K562 (cell line): Measurements from ENCODE around the gene AHI1. TPM values are rescaled to one million over a fixed set of nuclear protein-coding genes. Genes with fewer than 3 reads are reported as not detected.

Experiments used
- ATAC-seq: fragments of 200-7000 bp; cut with Tn5 transposase; 3 replicates; pipeline ENCODE4 v1.9.1; 2020; ENCODE audit warnings: moderate library complexity
- BruUV-seq: library from RNA; stranded (reverse); fragments of 400-500 nt; replicated peaks from 2 replicates; lab custom pipeline; 2021; lab: Mats Ljungman, UMichigan
- CTCF ChIA-PET: fragments of 300-600 bp; formaldehyde crosslinking; extraction: SDS; loops from one replicate; lab custom pipeline; 2021; ENCODE audit warnings: low intra/inter-chr PET ratio; lab: Yijun Ruan, JAX
- POLR2A ChIA-PET: fragments of 300-600, 350-650 bp; sonication (Branson Sonifier 250); formaldehyde crosslinking; extraction: SDS; loops from one replicate; lab custom pipeline; 2021; ENCODE audit warnings: antibody characterized with exemption, inconsistent platforms; lab: Yijun Ruan, JAX
- DNase-seq, 4 experiments: peaks; one replicate each; pipeline versions ENCODE4 v3.0.0 to v3.0.0-alpha.2; 2011 to 2018; ENCODE audit warnings: low spot score in 3 of 4, mixed read lengths in 3 of 4; ENCODE audit errors: extremely low read depth in 1 of 4
- FAIRE-seq: peaks from 2 replicates; lab custom pipeline; 2011; peaks lifted over from hg19 to GRCh38; lab: Jason Lieb, UNC
- H2AFZ ChIP-seq: 2 replicates; pipeline ENCODE4 v1.6.0; 2011; ENCODE audit warnings: low read depth, low read length, control low read depth, inconsistent platforms
- H3K27ac ChIP-seq: fragments of 200-600 bp; 3 replicates; pipeline ENCODE4 v1.8.0; 2011; ENCODE audit warnings: low read depth, mild to moderate bottlenecking, control low read depth, inconsistent platforms, low read length, moderate library complexity, mixed read lengths; ENCODE audit errors: extremely low read depth
- H3K27me3 ChIP-seq, 2 experiments: fragments of 300-600 bp in 1 of 2; 2 replicates in 1 of 2; 3 replicates in 1 of 2; pipeline versions ENCODE4 v1.6.0 to v1.8.0; 2011; ENCODE audit warnings: inconsistent platforms in 2 of 2, low read length in 2 of 2, mild to moderate bottlenecking in 1 of 2, mixed read lengths in 1 of 2, moderate library complexity in 1 of 2; ENCODE audit not compliant: control insufficient read depth in 2 of 2, insufficient read depth in 2 of 2
- H3K36me3 ChIP-seq: fragments of 300-600 bp; 3 replicates; pipeline ENCODE4 v1.8.0; 2011; ENCODE audit warnings: mild to moderate bottlenecking, low read length, inconsistent platforms; ENCODE audit not compliant: control insufficient read depth, insufficient read depth
- H3K4me1 ChIP-seq, 2 experiments: fragments of 200-600 bp in 1 of 2; replicated peaks in 1 of 2; 2 replicates in 1 of 2; 3 replicates in 1 of 2; pipeline versions ENCODE4 v1.5.1 to v1.8.0; 2011; ENCODE audit warnings: inconsistent platforms in 2 of 2, low read length in 2 of 2, mild to moderate bottlenecking in 1 of 2, mixed read lengths in 1 of 2, moderate library complexity in 1 of 2; ENCODE audit not compliant: control insufficient read depth in 2 of 2, insufficient read depth in 2 of 2
- H3K4me2 ChIP-seq: 2 replicates; pipeline ENCODE4 v1.6.1; 2011; ENCODE audit warnings: low read length, control low read depth, inconsistent platforms, mixed read lengths; ENCODE audit not compliant: insufficient read depth
- H3K4me3 ChIP-seq: fragments of 200-600 bp; sonication (generic), shearing (Covaris generic); 2 replicates; pipeline ENCODE4 v1.5.1; 2016; ENCODE audit warnings: control low read depth, inconsistent platforms
- H3K79me2 ChIP-seq: fragments of 200-600 bp; 3 replicates; pipeline ENCODE4 v1.8.0; 2011; ENCODE audit warnings: low read length, inconsistent platforms; ENCODE audit not compliant: control insufficient read depth, insufficient read depth
- H3K9ac ChIP-seq, 2 experiments: 2 replicates each; pipeline versions ENCODE4 v1.6.0 to v1.6.1; 2011; ENCODE audit warnings: low read depth in 2 of 2, low read length in 2 of 2, control low read depth in 1 of 2, inconsistent platforms in 1 of 2, mild to moderate bottlenecking in 1 of 2, mixed read lengths in 1 of 2; ENCODE audit not compliant: insufficient read depth in 1 of 2
- H3K9me1 ChIP-seq: one replicate; pipeline ENCODE4 v1.6.0; 2011; ENCODE audit warnings: inconsistent platforms, mild to moderate bottlenecking, low read length, moderate library complexity; ENCODE audit not compliant: control insufficient read depth, insufficient read depth
- H3K9me3 ChIP-seq: replicated peaks from 2 replicates; pipeline ENCODE4 v1.5.1; 2011; ENCODE audit warnings: low read depth, low read length, inconsistent platforms; ENCODE audit not compliant: control insufficient read depth, insufficient read depth
- H4K20me1 ChIP-seq: replicated peaks from 2 replicates; pipeline ENCODE4 v1.6.1; 2011; ENCODE audit warnings: low read length, inconsistent platforms, mixed read lengths; ENCODE audit not compliant: control insufficient read depth, insufficient read depth
- CBX1 ChIP-seq: sonication (generic); IDR thresholded peaks from 2 replicates; pipeline ENCODE4 v1.6.1; 2016; ENCODE audit warnings: antibody characterized with exemption, low read depth, mild to moderate bottlenecking
- CBX2 ChIP-seq: fragments of 200-600 bp; sonication (generic); IDR thresholded peaks from one replicate; pipeline ENCODE4 v1.6.1; 2012; ENCODE audit warnings: mild to moderate bottlenecking, low read length, inconsistent platforms; ENCODE audit not compliant: insufficient read depth, poor library complexity, severe bottlenecking
- CC2D1A ChIP-seq: fragments of 450-650 bp; IDR thresholded peaks from 2 replicates; pipeline ENCODE4 v1.6.1; 2017; ENCODE audit warnings: mild to moderate bottlenecking
- CCNT2 ChIP-seq: IDR thresholded peaks from 2 replicates; pipeline ENCODE4 v1.6.1; 2011; ENCODE audit warnings: borderline replicate concordance, low read depth, mild to moderate bottlenecking, moderate library complexity, mixed read lengths, low read length; ENCODE audit not compliant: insufficient read length; ENCODE audit errors: extremely low read depth
- CXXC5 ChIP-seq: fragments of 250-450 bp; sonication (Bioruptor Pico); IDR thresholded peaks from 2 replicates; pipeline ENCODE4 v1.8.0; 2022; ENCODE audit warnings: inconsistent platforms, mild to moderate bottlenecking, moderate library complexity
- DEAF1 ChIP-seq: fragments of 450-650 bp; formaldehyde crosslinking; IDR thresholded peaks from 2 replicates; pipeline ENCODE4 v1.4.0; 2020; ENCODE audit warnings: mild to moderate bottlenecking, moderate library complexity
- EHMT2 ChIP-seq: fragments of 450-650 bp; IDR thresholded peaks from 2 replicates; pipeline ENCODE4 v1.6.1; 2018; ENCODE audit warnings: antibody characterized with exemption
- FOXP1 ChIP-seq: sonication (generic); formaldehyde crosslinking; IDR thresholded peaks from 2 replicates; pipeline ENCODE4 v1.8.0; 2022; ENCODE audit warnings: mild to moderate bottlenecking, missing genetic modification reagents
- NFXL1 ChIP-seq: fragments of 450-650 bp; formaldehyde crosslinking; IDR thresholded peaks from 2 replicates; pipeline ENCODE4 v1.4.0; 2021; ENCODE audit warnings: mild to moderate bottlenecking
- SLC30A9 ChIP-seq: fragments of 250-450 bp; sonication (Bioruptor Pico); IDR thresholded peaks from 2 replicates; pipeline ENCODE4 v1.8.0; 2022; ENCODE audit warnings: mild to moderate bottlenecking, moderate library complexity
- TBP ChIP-seq: optimal IDR thresholded peaks from 2 replicates; pipeline ENCODE3; 2011; ENCODE audit warnings: low read depth, low read length, improper control_type of control experiment
- TCF7L2 ChIP-seq: fragments of 150-350 bp; IDR thresholded peaks from 2 replicates; pipeline ENCODE4 v1.6.1; 2016; ENCODE audit warnings: low read depth, mild to moderate bottlenecking, low read length, moderate library complexity
- VEZF1 ChIP-seq: fragments of 200-800 bp; sonication (Bioruptor generic); IDR thresholded peaks from 2 replicates; pipeline ENCODE4 v1.6.1; 2017; ENCODE audit warnings: missing genetic modification characterization, missing compliant biosample characterization
- ZBTB8A ChIP-seq: fragments of 450-650 bp; IDR thresholded peaks from 2 replicates; pipeline ENCODE4 v1.6.1; 2018; ENCODE audit warnings: mild to moderate bottlenecking, moderate library complexity; ENCODE audit not compliant: partially characterized antibody
- ZFX ChIP-seq: sonication (generic); formaldehyde crosslinking; IDR thresholded peaks from 2 replicates; pipeline ENCODE4 v1.8.0; 2022; ENCODE audit warnings: mild to moderate bottlenecking, missing genetic modification reagents, moderate library complexity
- ZNF354B ChIP-seq: fragments of 250-450 bp; sonication (Bioruptor Pico); IDR thresholded peaks from 2 replicates; pipeline ENCODE4 v1.4.0; 2020
- ZNF398 ChIP-seq: fragments of 250-450 bp; sonication (Bioruptor Pico); IDR thresholded peaks from 2 replicates; pipeline ENCODE4 v1.8.0; 2021; ENCODE audit warnings: moderate library complexity, mild to moderate bottlenecking, inconsistent platforms
- ZNF436 ChIP-seq: fragments of 250-450, 450-650 bp; sonication (Bioruptor Pico); formaldehyde crosslinking; IDR thresholded peaks from 2 replicates; pipeline ENCODE4 v1.7.0; 2020; ENCODE audit warnings: mild to moderate bottlenecking
- ZNF77 ChIP-seq: fragments of 250-450 bp; sonication (Bioruptor Pico); IDR thresholded peaks from 2 replicates; pipeline ENCODE4 v1.5.0; 2020
- ZNF780A ChIP-seq: fragments of 250-450 bp; sonication (Bioruptor Pico); IDR thresholded peaks from 2 replicates; pipeline ENCODE4 v1.5.0; 2021; ENCODE audit warnings: mild to moderate bottlenecking
- WGBS: fragments of 100-300 bp; shearing (Covaris generic); methylation state at CpG from one replicate; pipeline ENCODE4 v1.1.6; 2016; ENCODE audit warnings: low coverage, mixed read lengths; ENCODE audit not compliant: insufficient coverage; ENCODE audit errors: missing lambda C conversion rate; 5-methylcytosine and 5-hydroxymethylcytosine counted together
- in situ Hi-C: fragments of 300-500 bp; cut with MboI; formaldehyde crosslinking; loops from 4 replicates; pipeline ENCODE4 v1.15.0; 2018; ENCODE audit warnings: inconsistent platforms, mixed read lengths
- intact Hi-C: fragments of 100-400 bp; cut with micrococcal nuclease; formaldehyde crosslinking; loops from 2 replicates; pipeline ENCODE4 v1.14.2; 2022
- polyA plus RNA-seq, 8 experiments: library from polyadenylated mRNA; depleted of rRNA in 4 of 8; stranded (reverse) in 5 of 8; unstranded in 3 of 8; fragments of >200 nt; fragmentation: Nextera tagmentation in 2 of 8; fragmentation: Illumina TruSeq in 1 of 8; extraction: Ambion mirVana in 2 of 8; extraction: Trizol in 1 of 8; gene quantifications; 2 replicates each; pipeline versions ENCODE4 v1.2.1 to v1.2.3, GENCODE V29; 2011 to 2014; ENCODE audit warnings: inconsistent platforms in 1 of 8, missing spikeins in 1 of 8
- total RNA-seq, 7 experiments: library from RNA; depleted of rRNA in 6 of 7; stranded (reverse); fragments of >200 nt in 6 of 7; fragmentation: Illumina TruSeq in 2 of 7; extraction: Trizol in 2 of 7; gene quantifications; 2 replicates each; pipeline versions ENCODE4 v1.2.1 to v1.2.3, GENCODE V29; 2011 to 2021; ENCODE audit warnings: low replicate concordance in 1 of 7

Gene AHI1
- total and polyA plus RNA-seq, 9 of the 15 experiments (the other 6 are each of a cell fraction or from before 2014, with no cell fraction given) = 24.7 to 54.9 (median 32.2) TPM

GRCh38 chr6:135286962-135287538 lies 210.5 kb downstream of the AHI1 start:
- Histone ChIP-seq H3K79me2 (no peaks in the 10 kb centered on the region), H3K4me1 (peaks cover 12 to 30% of the 10 kb centered on the region in 2 experiments), H3K9ac (no peak overlapping the region), H3K4me3 (no peak overlapping the region), H3K9me3 (no peaks in the 10 kb centered on the region), H3K27me3 (no peaks in the 10 kb centered on the region), H4K20me1 (no peaks in the 10 kb centered on the region), H3K36me3 (no peaks in the 10 kb centered on the region; the same call in 2 of the 3 replicates), H3K9me1 (no peaks in the 10 kb centered on the region), H3K4me2 (peak overlapping the region; percentile 2; the same call in 1 of the 2 replicates), H3K27ac (peak overlapping the region; percentile 49; the same call in 2 of the 3 replicates), H2AFZ (peak overlapping the region; percentile 65)
- no TSS peak for BruUV-seq
- intact Hi-C loops = no loop called here
- ATAC-seq (peak; percentile 35), DNase-seq (no peak), FAIRE-seq (peak; percentile 67)
- ChIA-PET POLR2A (no interaction called here), CTCF (no interaction called here)
- WGBS = 26% methylated on average over 7 of the region's 8 CpGs
- in situ Hi-C loops = no loop called here
- TF ChIP-seq CBX1 = no peak
- TF ChIP-seq ZNF77 (CRISPR knock-in tag) = no peak
- no peak for TF ChIP-seq FOXP1
- no peak for TF ChIP-seq ZBTB8A
- peak; percentile 13; the same call in 1 of the 2 replicates for TF ChIP-seq CXXC5
- TF ChIP-seq ZNF354B (CRISPR knock-in tag) = no peak
- no peak for TF ChIP-seq NFXL1
- TF ChIP-seq EHMT2 = peak; percentile 71; the same call in 1 of the 2 replicates
- TF ChIP-seq ZNF398 (CRISPR knock-in tag) = no peak
- TF ChIP-seq TBP = no peak
- no peak for TF ChIP-seq CCNT2
- no peak for TF ChIP-seq ZNF436 (CRISPR knock-in tag)
- TF ChIP-seq ZFX (CRISPR knock-in tag) = no peak
- TF ChIP-seq SLC30A9 (CRISPR knock-in tag) = no peak
- TF ChIP-seq TCF7L2 = no peak
- TF ChIP-seq ZNF780A (CRISPR knock-in tag) = no peak
- TF ChIP-seq CC2D1A = peak; percentile 58
- no peak for TF ChIP-seq DEAF1 (CRISPR knock-in tag)
- TF ChIP-seq CBX2 = no peak
- TF ChIP-seq VEZF1 (CRISPR knock-in tag) = no peak
